Activated T-helper 2 cell treated with anti-CD3 and anti-CD28 coated beads, Interferon-gamma antibody, Interleukin-2, Interleukin-4, amounts not matched to agents 10 μg/mL and 5 μg/mL and 100 μg/mL, durations not matched to agents 14 hours and 24 hours and 36 hours (primary cell): ENCODE data around the gene CACNA1S. TPM values are rescaled to one million over a fixed set of nuclear protein-coding genes. Genes with fewer than 3 reads are reported as not detected.

Experiments
- DNase-seq: peaks from one replicate; pipeline ENCODE4 v3.0.0; 2021; ENCODE audit warnings: low spot score
- H3K27ac Mint-ChIP-seq: one replicate; pipeline ENCODE4 v1.8.0; 2021; ENCODE audit warnings: mixed read lengths
- H3K27me3 Mint-ChIP-seq: one replicate; pipeline ENCODE4 v1.8.0; 2021; ENCODE audit warnings: low read depth, mixed read lengths
- H3K36me3 Mint-ChIP-seq: one replicate; pipeline ENCODE4 v1.8.0; 2021; ENCODE audit warnings: low read depth, mixed read lengths
- H3K4me1 Mint-ChIP-seq: one replicate; pipeline ENCODE4 v1.8.0; 2021; ENCODE audit warnings: low read depth, mixed read lengths
- H3K4me3 Mint-ChIP-seq: one replicate; pipeline ENCODE4 v1.8.0; 2021; ENCODE audit warnings: low read depth, mild to moderate bottlenecking, moderate library complexity, mixed read lengths
- H3K9me3 Mint-ChIP-seq: one replicate; pipeline ENCODE4 v1.8.0; 2021; ENCODE audit warnings: mixed read lengths
- intact Hi-C: fragments of 100-400 bp; cut with micrococcal nuclease; formaldehyde crosslinking; loops from one replicate; pipeline ENCODE4 v1.15.1; 2023
- total RNA-seq: library from RNA; stranded (reverse); gene quantifications from 2 replicates; pipeline ENCODE4 v1.2.3, GENCODE V29; 2022

CACNA1S gene
- total RNA-seq, 1 donor from 2014 or later, result not detected

DNA sequence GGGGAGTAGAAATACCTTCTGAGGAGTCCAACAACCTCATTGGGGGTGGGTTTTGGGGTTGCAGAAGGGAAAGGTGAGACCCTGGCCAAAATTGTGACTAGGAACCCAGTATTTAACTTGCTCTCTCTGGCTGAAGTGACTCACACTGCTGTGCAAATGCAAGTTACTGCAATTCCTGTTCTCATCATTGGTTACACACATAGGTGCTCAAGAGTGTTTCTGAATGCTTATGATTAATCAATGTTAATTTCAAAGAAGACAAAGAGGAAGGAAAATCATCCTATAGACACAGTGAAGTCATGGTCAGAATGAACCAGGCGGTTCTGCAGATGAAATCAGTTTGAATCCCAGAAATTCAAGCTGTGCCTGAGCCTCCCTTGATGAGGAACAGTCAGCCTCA is 11.6 kb upstream of the CACNA1S start:
- no peak overlapping the region for H3K4me3 Mint-ChIP-seq
- H3K4me1 Mint-ChIP-seq, result no peaks in the 10 kb centered on the region
- H3K27me3 Mint-ChIP-seq, result peaks cover 18% of the 10 kb centered on the region
- no peaks in the 10 kb centered on the region for H3K9me3 Mint-ChIP-seq
- H3K27ac Mint-ChIP-seq, result no peak overlapping the region
- no peak for DNase-seq
- intact Hi-C loops, result no loop called here
- no peaks in the 10 kb centered on the region for H3K36me3 Mint-ChIP-seq

DNA sequence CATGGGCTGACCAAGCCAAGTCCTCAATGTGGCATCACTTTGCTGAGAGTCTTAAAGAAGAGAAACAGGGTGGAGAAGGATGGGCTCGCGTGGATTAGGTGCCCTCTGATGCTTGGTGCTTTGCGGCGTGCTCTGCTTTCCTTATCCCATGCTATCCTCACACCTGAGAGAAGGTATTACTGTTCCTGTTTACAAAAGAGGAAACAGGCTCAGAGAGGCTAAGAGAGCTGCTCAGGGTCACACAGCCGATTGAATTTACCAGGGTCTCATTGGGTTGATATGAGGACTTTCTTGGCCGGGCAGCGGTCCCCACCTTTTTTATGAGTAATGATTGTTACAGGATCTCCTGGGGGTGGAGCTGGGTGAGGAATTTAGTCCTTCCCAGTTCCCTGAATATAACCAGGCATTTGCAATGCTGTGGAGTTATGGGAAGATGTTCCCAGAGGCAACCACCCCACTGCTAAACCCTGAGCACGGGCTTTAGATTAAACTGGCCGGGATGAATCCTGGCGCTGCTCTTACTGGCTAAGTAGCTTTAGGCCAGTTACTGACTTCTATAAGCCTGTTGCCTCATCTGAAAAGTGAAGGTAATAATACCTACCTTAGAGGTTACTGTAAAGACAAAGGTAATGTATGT is 10.2 kb upstream of the CACNA1S start:
- peaks cover 26% of the 10 kb centered on the region for H3K27me3 Mint-ChIP-seq
- H3K4me3 Mint-ChIP-seq, result no peak overlapping the region
- no peak for DNase-seq
- H3K36me3 Mint-ChIP-seq, result no peaks in the 10 kb centered on the region
- intact Hi-C loops, result no loop called here
- no peaks in the 10 kb centered on the region for H3K9me3 Mint-ChIP-seq
- H3K27ac Mint-ChIP-seq, result no peak overlapping the region
- no peaks in the 10 kb centered on the region for H3K4me1 Mint-ChIP-seq

DNA sequence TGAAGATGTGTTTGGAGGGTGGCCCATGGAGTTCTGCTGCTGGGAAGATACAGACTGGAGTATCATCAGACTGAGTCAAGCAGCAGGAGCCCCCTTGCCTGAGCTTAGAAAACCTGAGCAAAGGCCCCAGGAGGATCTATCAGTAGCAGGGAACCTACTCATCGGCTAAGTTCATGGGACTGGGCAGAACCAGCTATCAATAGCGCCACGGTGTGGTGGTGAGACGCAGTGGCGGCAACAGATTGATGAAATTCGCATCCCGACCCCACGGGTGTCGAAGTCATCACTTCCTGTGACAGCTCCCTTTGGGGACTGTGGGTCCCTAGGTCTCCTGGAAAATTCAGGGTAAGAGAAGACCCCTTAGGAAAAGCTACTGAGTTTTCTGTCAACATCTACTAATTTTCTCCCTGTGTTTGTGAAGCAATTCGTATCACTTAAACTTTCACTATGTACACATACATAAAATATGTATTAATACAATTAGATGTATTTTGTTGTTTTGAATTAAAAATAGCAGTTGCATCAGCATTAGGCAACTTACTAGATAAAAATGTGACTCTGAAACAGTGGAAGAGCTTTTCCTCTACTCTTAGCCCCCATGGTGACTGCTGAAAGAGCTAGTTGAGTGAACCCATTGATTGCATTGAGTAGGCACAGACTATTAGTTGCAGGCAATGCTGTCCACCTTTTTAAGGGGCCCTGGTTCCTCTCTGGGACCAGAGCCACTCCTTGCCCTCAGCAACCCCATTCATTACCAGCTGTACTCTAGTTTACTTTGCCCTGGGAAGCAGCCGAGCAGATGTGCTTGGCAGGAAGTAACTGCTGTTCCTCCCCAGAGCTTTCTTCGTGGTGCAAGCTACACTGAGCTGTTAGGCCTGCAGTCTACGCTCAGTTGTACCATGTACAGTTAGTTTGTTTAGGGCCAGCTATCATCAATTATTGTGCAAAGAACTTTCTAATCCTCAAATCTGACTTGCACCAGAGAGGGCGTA is 7.3 kb upstream of the CACNA1S start:
- Mint-ChIP-seq H3K36me3 (no peaks in the 10 kb centered on the region), H3K4me3 (no peak overlapping the region), H3K27ac (no peak overlapping the region), H3K27me3 (peaks cover 40% of the 10 kb centered on the region), H3K9me3 (no peaks in the 10 kb centered on the region), H3K4me1 (peaks cover 2% of the 10 kb centered on the region)
- peak; percentile 29 for DNase-seq
- intact Hi-C loops, result loop anchor here (10.0 kb wide), 1 partner anchor 495 kb away; the partner anchor contains the start of gene KIF14

DNA sequence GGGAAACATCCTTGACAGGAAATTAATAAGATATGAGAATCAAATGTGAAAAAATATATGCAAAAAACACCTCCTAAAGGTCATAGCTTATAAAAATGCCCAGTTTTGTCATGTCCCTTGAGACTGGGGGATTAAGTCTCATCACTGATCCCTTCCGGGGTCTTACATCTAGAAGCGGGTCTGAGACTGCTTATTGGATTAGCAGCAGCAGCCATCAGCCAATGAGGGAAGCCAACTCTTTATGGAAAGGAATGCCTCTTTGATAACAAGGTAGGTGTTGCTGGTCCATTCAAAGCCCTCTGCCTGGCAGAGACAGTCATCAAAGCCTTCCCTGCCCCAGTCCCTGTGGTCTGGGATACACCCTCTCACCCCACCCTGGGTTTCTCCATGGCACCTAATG is 3.9 kb upstream of the CACNA1S start:
- Mint-ChIP-seq H3K4me1 (peaks cover 2% of the 10 kb centered on the region), H3K4me3 (no peak overlapping the region)
- DNase-seq, result no peak

DNA sequence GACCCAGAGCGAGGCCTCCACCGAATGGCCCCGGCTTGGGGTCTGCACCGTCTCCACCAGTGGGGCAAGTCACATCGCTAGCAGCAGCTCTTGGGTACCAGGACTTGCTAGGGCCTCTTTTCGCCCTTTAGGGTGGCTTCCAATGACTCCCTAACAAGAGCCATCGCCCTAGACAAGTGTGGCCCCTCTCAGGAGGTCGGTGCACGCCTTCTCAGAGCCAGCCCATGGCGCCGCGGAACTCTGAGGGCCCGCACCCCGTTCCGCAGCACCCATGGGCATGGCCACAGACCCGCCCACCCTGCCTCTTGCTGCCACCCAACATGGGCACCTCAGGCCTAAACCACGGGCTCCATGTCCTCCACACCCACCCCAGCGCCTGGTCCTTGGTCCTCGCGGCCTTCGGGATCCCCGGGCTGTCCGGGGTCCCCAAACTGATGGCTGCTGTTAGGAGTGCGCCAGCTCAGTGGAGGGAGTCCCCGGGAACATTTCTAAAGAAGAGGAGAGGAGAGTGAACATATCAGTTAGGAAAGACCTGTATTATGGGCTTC is 3.2 kb upstream of the CACNA1S start:
- H3K9me3 Mint-ChIP-seq, result no peaks in the 10 kb centered on the region
- H3K4me3 Mint-ChIP-seq, result no peak overlapping the region
- H3K27ac Mint-ChIP-seq, result no peak overlapping the region
- no peak for DNase-seq
- peaks cover 45% of the 10 kb centered on the region for H3K27me3 Mint-ChIP-seq
- intact Hi-C loops, result loop anchor here (2.0 to 10.0 kb wide), 2 partner anchors 143 to 491 kb away; partner anchors contain the start of gene KIF14
- H3K4me1 Mint-ChIP-seq, result peaks cover 2% of the 10 kb centered on the region
- H3K36me3 Mint-ChIP-seq, result no peaks in the 10 kb centered on the region

More for the DNA sequence above, 3.9 kb upstream of the CACNA1S start:
- intact Hi-C loops, result loop anchor here (10.0 kb wide), 1 partner anchor 491 kb away; the partner anchor contains the start of gene KIF14
- H3K27ac Mint-ChIP-seq, result no peak overlapping the region
- H3K27me3 Mint-ChIP-seq, result peaks cover 46% of the 10 kb centered on the region
- no peaks in the 10 kb centered on the region for H3K36me3 Mint-ChIP-seq
- no peaks in the 10 kb centered on the region for H3K9me3 Mint-ChIP-seq

DNA sequence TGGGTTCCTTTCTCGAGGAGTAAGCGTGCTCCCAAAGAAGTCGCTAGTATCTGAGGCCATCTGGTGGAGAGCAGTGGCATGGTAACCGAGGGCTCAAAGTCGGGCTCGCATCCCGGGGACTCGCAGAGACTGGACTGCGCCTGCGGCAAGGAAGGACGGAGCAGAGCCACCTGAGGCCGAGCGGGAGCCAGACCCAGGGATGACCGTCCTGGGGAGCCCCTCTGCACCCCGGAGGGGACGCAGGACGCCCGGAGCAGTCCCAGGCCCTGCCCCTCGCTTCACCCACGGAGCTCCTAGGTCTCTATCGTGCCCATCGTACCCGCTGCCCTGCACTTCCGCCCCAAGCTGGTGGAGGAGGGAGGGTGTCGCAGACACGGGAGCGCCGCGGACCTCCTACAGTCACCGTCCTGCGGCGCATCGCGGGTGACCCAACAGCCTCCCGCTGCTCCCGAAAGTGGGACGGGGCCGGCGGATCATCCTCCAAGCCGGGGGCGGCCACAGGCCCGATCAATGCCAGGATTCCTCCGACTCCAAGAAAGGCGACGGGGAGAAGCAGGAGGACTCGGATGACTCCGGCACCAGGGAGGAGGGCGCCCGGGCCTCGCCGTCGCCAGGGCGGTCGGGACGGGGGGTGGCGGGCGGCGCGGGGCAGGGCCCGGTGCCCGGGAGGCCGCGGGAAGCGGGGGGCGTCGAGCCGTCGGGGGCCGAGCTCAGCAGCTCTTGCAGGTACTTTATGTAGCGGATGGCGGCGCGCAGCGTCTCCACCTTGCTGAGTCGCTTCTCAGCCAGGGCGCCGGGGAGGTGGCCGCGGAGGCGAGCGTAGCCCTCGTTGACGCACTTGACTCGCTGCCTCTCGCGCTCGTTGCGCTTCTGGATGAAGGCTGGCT is 2.3 kb upstream of the CACNA1S start:
- H3K9me3 Mint-ChIP-seq, result no peaks in the 10 kb centered on the region
- intact Hi-C loops, result loop anchor here (1.0 to 10.0 kb wide), 3 partner anchors 28 to 490 kb away; partner anchors contain the start of gene KIF14
- H3K4me1 Mint-ChIP-seq, result peaks cover 2% of the 10 kb centered on the region
- H3K36me3 Mint-ChIP-seq, result no peaks in the 10 kb centered on the region
- peak; percentile 54 for DNase-seq
- no peak overlapping the region for H3K27ac Mint-ChIP-seq
- peak overlapping the region; percentile 80 for H3K4me3 Mint-ChIP-seq
- peaks cover 43% of the 10 kb centered on the region for H3K27me3 Mint-ChIP-seq

GRCh38 chr1:201113451-201114244 is 1.4 kb upstream of the CACNA1S start:
- Mint-ChIP-seq H3K27ac (no peak overlapping the region), H3K4me1 (peaks cover 2% of the 10 kb centered on the region), H3K36me3 (no peaks in the 10 kb centered on the region), H3K27me3 (peaks cover 37% of the 10 kb centered on the region), H3K4me3 (peak overlapping the region; percentile 80), H3K9me3 (no peaks in the 10 kb centered on the region)
- intact Hi-C loops, result loop anchor here (1.0 to 10.0 kb wide), 3 partner anchors 27 to 489 kb away; partner anchors contain the start of gene KIF14
- DNase-seq, result no peak

DNA sequence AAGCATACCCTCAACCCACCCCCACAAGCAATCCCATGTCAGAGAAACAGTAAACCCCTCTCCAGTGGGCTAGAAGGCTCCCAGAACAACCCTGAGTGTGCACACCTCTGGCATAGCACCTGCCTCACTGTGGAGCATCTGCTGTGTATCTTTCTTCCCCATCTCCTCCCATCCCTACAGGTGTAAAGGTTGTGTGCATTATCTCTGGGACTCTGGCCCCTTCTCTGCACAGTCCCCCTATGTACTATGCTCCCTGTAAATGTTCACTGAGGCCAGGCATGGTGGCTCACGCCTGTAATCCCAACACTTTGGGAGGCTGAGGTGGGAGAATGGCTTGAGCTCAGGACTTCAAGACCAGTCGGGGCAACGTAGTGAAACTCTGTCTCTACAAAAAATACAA is 700 bp upstream of the CACNA1S start:
- intact Hi-C loops, result loop anchor here (10.0 kb wide), 1 partner anchor 488 kb away; the partner anchor contains the start of gene KIF14
- H3K4me1 Mint-ChIP-seq, result peaks cover 2% of the 10 kb centered on the region
- no peaks in the 10 kb centered on the region for H3K9me3 Mint-ChIP-seq
- DNase-seq, result no peak
- H3K4me3 Mint-ChIP-seq, result no peak overlapping the region
- H3K27ac Mint-ChIP-seq, result no peak overlapping the region
- H3K36me3 Mint-ChIP-seq, result no peaks in the 10 kb centered on the region
- H3K27me3 Mint-ChIP-seq, result peaks cover 36% of the 10 kb centered on the region

DNA sequence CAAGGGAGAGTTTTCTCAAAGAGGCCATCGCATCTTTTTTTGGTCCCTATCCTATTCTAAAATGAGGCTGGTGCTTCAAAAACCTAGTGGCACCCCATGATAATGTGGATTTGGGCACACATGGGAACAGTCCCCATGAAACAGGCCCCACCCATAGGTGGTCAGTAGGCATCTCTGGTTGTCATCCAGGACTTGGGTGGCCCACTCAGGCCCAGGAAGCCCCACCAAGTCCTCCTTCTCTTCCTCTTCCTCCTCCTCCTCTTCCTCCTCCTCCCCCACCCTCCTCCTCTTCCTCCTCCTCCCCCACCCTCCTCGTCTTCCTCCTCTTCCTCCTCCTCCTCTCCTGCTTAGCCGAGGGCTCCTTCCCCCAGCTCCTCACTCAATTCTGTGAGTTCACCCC is 554 bp downstream of the CACNA1S start:
- no peak overlapping the region for H3K4me3 Mint-ChIP-seq
- peaks cover 30% of the 10 kb centered on the region for H3K27me3 Mint-ChIP-seq
- DNase-seq, result no peak
- no peaks in the 10 kb centered on the region for H3K36me3 Mint-ChIP-seq
- no peaks in the 10 kb centered on the region for H3K9me3 Mint-ChIP-seq
- intact Hi-C loops, result loop anchor here (10.0 kb wide), 1 partner anchor 487 kb away; the partner anchor contains the start of gene KIF14
- peaks cover 2% of the 10 kb centered on the region for H3K4me1 Mint-ChIP-seq
- H3K27ac Mint-ChIP-seq, result no peak overlapping the region

- no peak overlapping the region for H3K4me3 Mint-ChIP-seq
- H3K27me3 Mint-ChIP-seq, result peaks cover 25% of the 10 kb centered on the region
- peaks cover 2% of the 10 kb centered on the region for H3K4me1 Mint-ChIP-seq
- H3K36me3 Mint-ChIP-seq, result no peaks in the 10 kb centered on the region
- intact Hi-C loops, result loop anchor here (10.0 kb wide), 1 partner anchor 486 kb away; the partner anchor contains the start of gene KIF14
- no peak overlapping the region for H3K27ac Mint-ChIP-seq
- no peaks in the 10 kb centered on the region for H3K9me3 Mint-ChIP-seq
- no peak for DNase-seq
Measured at GRCh38 chr1:201111156-201111555, 1.1 kb downstream of the CACNA1S start.

- no peak for DNase-seq
- Mint-ChIP-seq H3K27me3 (peaks cover 20% of the 10 kb centered on the region), H3K4me3 (no peak overlapping the region), H3K27ac (no peak overlapping the region), H3K36me3 (no peaks in the 10 kb centered on the region), H3K4me1 (peaks cover 2% of the 10 kb centered on the region), H3K9me3 (no peaks in the 10 kb centered on the region)
- intact Hi-C loops, result loop anchor here (10.0 kb wide), 1 partner anchor 486 kb away; the partner anchor contains the start of gene KIF14
Measured at GRCh38 chr1:201110616-201111015, 1.6 kb downstream of the CACNA1S start.
